ENCODE results near the gene IKBKE.

- no peak for TF ChIP-seq GATA3 (IDR thresholded peaks at IDR 0.05; ENCODE audit: low read depth, low read length)
- no peak for TF ChIP-seq GATA2 (IDR thresholded peaks at IDR 0.05; ENCODE audit: low read depth, low read length)
Observed at GRCh38 chr1:206422525-206422924, 47.8 kb upstream of the IKBKE start.
